ENCODE data around the gene ST7. TPM values are rescaled to one million over a fixed set of nuclear protein-coding genes. Genes with fewer than 3 reads are reported as not detected.
A peak's percentile ranks its signal among the peaks of the same experiment; 100 is the strongest.

The ST7 gene
- total and polyA plus RNA-seq, 4 donors, result 22.4 to 57.2 (median 41.6) TPM

GRCh38 chr7:116953906-116954838 lies 871 bp downstream of the ST7 start:
- peak; percentile 50 for ATAC-seq (ENCODE audit: insufficient read depth, low FRiP score)
- peak; percentile 88 to 94 (median 94) for DNase-seq
- peak overlapping the region; percentile 94 to 98 for H3K9ac ChIP-seq (ENCODE audit: insufficient read depth in 1 of 2, low read length in 2 of 2)
- peaks cover 3 to 31% (median 13%) of the 10 kb centered on the region in 5 donors for H3K4me1 ChIP-seq (ENCODE audit: control insufficient read depth in 5 of 5, insufficient read depth in 5 of 5, low read length in 5 of 5)
- TF ChIP-seq, protein P1, sequence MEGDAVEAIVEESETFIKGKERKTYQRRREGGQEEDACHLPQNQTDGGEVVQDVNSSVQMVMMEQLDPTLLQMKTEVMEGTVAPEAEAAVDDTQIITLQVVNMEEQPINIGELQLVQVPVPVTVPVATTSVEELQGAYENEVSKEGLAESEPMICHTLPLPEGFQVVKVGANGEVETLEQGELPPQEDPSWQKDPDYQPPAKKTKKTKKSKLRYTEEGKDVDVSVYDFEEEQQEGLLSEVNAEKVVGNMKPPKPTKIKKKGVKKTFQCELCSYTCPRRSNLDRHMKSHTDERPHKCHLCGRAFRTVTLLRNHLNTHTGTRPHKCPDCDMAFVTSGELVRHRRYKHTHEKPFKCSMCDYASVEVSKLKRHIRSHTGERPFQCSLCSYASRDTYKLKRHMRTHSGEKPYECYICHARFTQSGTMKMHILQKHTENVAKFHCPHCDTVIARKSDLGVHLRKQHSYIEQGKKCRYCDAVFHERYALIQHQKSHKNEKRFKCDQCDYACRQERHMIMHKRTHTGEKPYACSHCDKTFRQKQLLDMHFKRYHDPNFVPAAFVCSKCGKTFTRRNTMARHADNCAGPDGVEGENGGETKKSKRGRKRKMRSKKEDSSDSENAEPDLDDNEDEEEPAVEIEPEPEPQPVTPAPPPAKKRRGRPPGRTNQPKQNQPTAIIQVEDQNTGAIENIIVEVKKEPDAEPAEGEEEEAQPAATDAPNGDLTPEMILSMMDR (IDR thresholded peaks at IDR 0.05; ENCODE audit: control extremely low read depth, extremely low read depth), result no peak
- peak overlapping the region; percentile 77 for H3K4me3 ChIP-seq
- no peaks in the 10 kb centered on the region for H3K36me3 ChIP-seq (ENCODE audit: control insufficient read depth in 4 of 4, insufficient read depth in 4 of 4, low read length in 4 of 4)
- H3K27me3 ChIP-seq (ENCODE audit: control insufficient read depth in 3 of 3, insufficient read depth in 3 of 3, low read length in 2 of 3), result no peaks in the 10 kb centered on the region
- WGBS, 2 donors, result 1% methylated on average over 62 to 63 of the region's 63 CpGs
- peak overlapping the region; percentile 99 to 100 for H3K27ac ChIP-seq (ENCODE audit: low read depth in 1 of 2, low read length in 1 of 2)
- H3K9me3 ChIP-seq (ENCODE audit: control insufficient read depth in 4 of 4, insufficient read depth in 3 of 4, low read length in 3 of 4), result no peaks in the 10 kb centered on the region

DNA sequence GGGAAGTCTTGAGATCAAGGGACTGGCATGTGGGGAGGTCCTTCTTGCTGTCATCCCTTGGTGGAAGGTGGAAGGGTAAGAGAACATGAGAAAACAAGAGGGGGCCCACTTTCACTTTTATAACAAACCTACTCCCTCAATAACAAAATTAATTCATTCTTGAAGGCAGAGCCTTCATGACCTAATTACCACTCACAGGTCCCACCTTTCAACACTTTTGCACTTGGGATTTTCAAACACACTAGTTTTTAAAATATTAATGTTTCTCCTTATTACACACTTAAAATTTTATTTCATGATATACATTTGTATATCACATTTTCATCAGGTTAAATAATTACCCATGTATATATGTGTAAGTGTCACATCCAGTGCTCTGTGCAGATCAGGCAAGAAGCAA lies 2.0 kb downstream of the ST7 start:
- TF ChIP-seq, protein P1 (IDR thresholded peaks at IDR 0.05; ENCODE audit: control extremely low read depth, extremely low read depth), result no peak
- DNase-seq (no peak), ATAC-seq (ENCODE audit: insufficient read depth, low FRiP score) (no peak)
- Histone ChIP-seq H3K9ac (ENCODE audit: insufficient read depth in 1 of 2, low read length in 2 of 2) (peak overlapping the region in 1 of 2 donors; percentile 98), H3K27me3 (ENCODE audit: control insufficient read depth in 3 of 3, insufficient read depth in 3 of 3, low read length in 2 of 3) (no peaks in the 10 kb centered on the region), H3K4me1 (ENCODE audit: control insufficient read depth in 5 of 5, insufficient read depth in 5 of 5, low read length in 5 of 5) (peaks cover 0 to 31% (median 13%) of the 10 kb centered on the region in 5 donors), H3K36me3 (ENCODE audit: control insufficient read depth in 4 of 4, insufficient read depth in 4 of 4, low read length in 4 of 4) (peaks cover 0 to 1% (median 0%) of the 10 kb centered on the region in 4 donors), H3K27ac (ENCODE audit: low read depth in 1 of 2, low read length in 1 of 2) (peak overlapping the region in 1 of 2 donors; percentile 100), H3K4me3 (no peak overlapping the region), H3K9me3 (ENCODE audit: control insufficient read depth in 4 of 4, insufficient read depth in 3 of 4, low read length in 3 of 4) (no peaks in the 10 kb centered on the region)

DNA sequence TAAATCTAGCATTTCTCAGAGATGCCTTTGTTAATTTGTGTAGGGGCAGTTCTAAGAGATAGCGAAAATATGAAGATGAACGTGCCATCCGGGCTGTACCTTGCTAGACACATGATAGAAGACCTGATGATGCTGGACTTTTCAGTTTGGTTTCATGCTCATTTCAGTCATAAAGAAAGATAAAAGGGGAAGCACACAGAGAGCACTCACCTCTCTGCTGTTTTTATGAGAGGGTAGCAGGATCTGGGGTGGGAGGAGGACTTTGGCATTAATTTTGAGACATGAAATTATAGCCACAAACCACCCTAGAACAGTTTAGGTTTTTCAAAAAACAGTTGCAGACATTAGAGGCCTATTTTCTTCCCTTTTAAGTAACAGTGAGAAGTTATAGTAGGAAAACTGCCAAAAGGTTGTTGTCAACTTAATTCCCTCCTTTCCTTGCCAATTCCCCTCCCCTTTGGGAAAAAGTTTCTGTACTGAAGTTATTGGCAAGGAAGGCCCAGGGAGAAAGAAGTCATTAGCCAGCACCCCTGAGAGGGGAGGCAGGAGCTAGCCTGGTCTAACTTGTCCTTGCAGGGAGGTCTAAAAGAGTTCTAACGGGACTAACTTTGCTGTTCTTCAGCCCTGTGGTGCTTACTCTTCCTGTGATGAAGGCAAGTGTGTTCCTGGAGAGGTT lies 2.6 kb downstream of the ST7 start:
- Histone ChIP-seq H3K36me3 (ENCODE audit: control insufficient read depth in 4 of 4, insufficient read depth in 4 of 4, low read length in 4 of 4) (peaks cover 0 to 1% (median 0%) of the 10 kb centered on the region in 4 donors), H3K27ac (ENCODE audit: low read depth in 1 of 2, low read length in 1 of 2) (peak overlapping the region; percentile 36 to 77), H3K9ac (ENCODE audit: insufficient read depth in 1 of 2, low read length in 2 of 2) (peak overlapping the region in 1 of 2 donors; percentile 51), H3K27me3 (ENCODE audit: control insufficient read depth in 3 of 3, insufficient read depth in 3 of 3, low read length in 2 of 3) (no peaks in the 10 kb centered on the region), H3K4me3 (no peak overlapping the region), H3K9me3 (ENCODE audit: control insufficient read depth in 4 of 4, insufficient read depth in 3 of 4, low read length in 3 of 4) (no peaks in the 10 kb centered on the region), H3K4me1 (ENCODE audit: control insufficient read depth in 5 of 5, insufficient read depth in 5 of 5, low read length in 5 of 5) (peaks cover 0 to 31% (median 13%) of the 10 kb centered on the region in 5 donors)
- TF ChIP-seq, protein P1 (IDR thresholded peaks at IDR 0.05; ENCODE audit: control extremely low read depth, extremely low read depth), result no peak
- ATAC-seq (ENCODE audit: insufficient read depth, low FRiP score), result no peak
- WGBS, 2 donors, result 55 to 65% methylated on average over 4 of the region's 4 CpGs
- DNase-seq, result peak in 2 of 3 donors; percentile 74 to 91
